ENCODE results near the gene CCNL2. TPM values are rescaled to one million over a fixed set of nuclear protein-coding genes. Genes with fewer than 3 reads are reported as not detected.

Gene CCNL2
- total RNA-seq, 2 experiments from 2014 or later: 274 to 281 TPM

GRCh38 chr1:1428174-1428573, 29.0 kb upstream of the CCNL2 start:
- Histone ChIP-seq H3K36me3 (ENCODE audit: insufficient read depth, low read length) (no peaks in the 10 kb centered on the region), H3K4me3 (ENCODE audit: low read length) (no peak overlapping the region), H3K4me1 (ENCODE audit: insufficient read depth, low read length) (no peaks in the 10 kb centered on the region), H3K9me3 (ENCODE audit: control insufficient read depth in 1 of 2, insufficient read depth in 1 of 2, low read length in 2 of 2) (no peaks in the 10 kb centered on the region), H3K27ac (ENCODE audit: low read depth in 1 of 2, low read length in 2 of 2) (no peak overlapping the region), H3K27me3 (ENCODE audit: control insufficient read depth in 1 of 2, insufficient read depth in 2 of 2, low read length in 2 of 2) (peaks cover 31% of the 10 kb centered on the region in 2 experiments)
- Mint-ChIP-seq H3K27me3 (peaks cover 38% of the 10 kb centered on the region), H3K27ac (no peak overlapping the region), H3K4me1 (ENCODE audit: low read depth) (no peaks in the 10 kb centered on the region), H3K4me3 (peak overlapping the region; percentile 5), H3K9me3 (no peaks in the 10 kb centered on the region), H3K36me3 (ENCODE audit: low read depth) (no peaks in the 10 kb centered on the region)
- CTCF ChIA-PET: no interaction called here
- DNase-seq: peak in 1 of 14 experiments; percentile 24
- intact Hi-C loops (cut with DNase I, micrococcal nuclease): no loop called here
- no peak for TF ChIP-seq CTCF (IDR thresholded peaks at IDR 0.05)
- ATAC-seq (ENCODE audit: poor library complexity): no peak
- POLR2A ChIA-PET: no interaction called here

- H3K4me1 ChIP-seq (ENCODE audit: insufficient read depth, low read length): no peaks in the 10 kb centered on the region
- ChIA-PET CTCF (no interaction called here), POLR2A (no interaction called here)
- Mint-ChIP-seq H3K36me3 (ENCODE audit: low read depth) (no peaks in the 10 kb centered on the region), H3K4me1 (ENCODE audit: low read depth) (no peaks in the 10 kb centered on the region), H3K9me3 (no peaks in the 10 kb centered on the region), H3K27me3 (peaks cover 41% of the 10 kb centered on the region), H3K4me3 (no peak overlapping the region), H3K27ac (no peak overlapping the region)
- H3K9me3 ChIP-seq (ENCODE audit: control insufficient read depth in 1 of 2, insufficient read depth in 1 of 2, low read length in 2 of 2): no peaks in the 10 kb centered on the region
- H3K27me3 ChIP-seq (ENCODE audit: control insufficient read depth in 1 of 2, insufficient read depth in 2 of 2, low read length in 2 of 2): peaks cover 29 to 32% of the 10 kb centered on the region in 2 experiments
- intact Hi-C loops (cut with DNase I, micrococcal nuclease): no loop called here
- no peak for TF ChIP-seq CTCF (IDR thresholded peaks at IDR 0.05)
- H3K27ac ChIP-seq (ENCODE audit: low read depth in 1 of 2, low read length in 2 of 2): no peak overlapping the region
- no peaks in the 10 kb centered on the region for H3K36me3 ChIP-seq (ENCODE audit: insufficient read depth, low read length)
- ATAC-seq (ENCODE audit: poor library complexity) (no peak), DNase-seq (no peak)
- no peak overlapping the region for H3K4me3 ChIP-seq (ENCODE audit: low read length)
Measured at GRCh38 chr1:1427820-1428148, 28.6 kb upstream of the CCNL2 start.

GRCh38 chr1:1427106-1427819, 28.1 kb upstream of the CCNL2 start:
- ATAC-seq (ENCODE audit: poor library complexity): peak; percentile 39
- H3K4me1 Mint-ChIP-seq (ENCODE audit: low read depth): no peaks in the 10 kb centered on the region
- no peak overlapping the region for H3K27ac Mint-ChIP-seq
- H3K36me3 ChIP-seq (ENCODE audit: insufficient read depth, low read length): no peaks in the 10 kb centered on the region
- DNase-seq: peak in 2 of 14 experiments; percentile 32 to 64
- TF ChIP-seq CTCF (IDR thresholded peaks at IDR 0.05): no peak
- POLR2A ChIA-PET: no interaction called here
- intact Hi-C loops (cut with DNase I, micrococcal nuclease): no loop called here
- H3K4me3 ChIP-seq (ENCODE audit: low read length): no peak overlapping the region
- H3K27me3 Mint-ChIP-seq: peaks cover 47% of the 10 kb centered on the region
- no peaks in the 10 kb centered on the region for H3K4me1 ChIP-seq (ENCODE audit: insufficient read depth, low read length)
- no peaks in the 10 kb centered on the region for H3K9me3 Mint-ChIP-seq
- H3K27ac ChIP-seq (ENCODE audit: low read depth in 1 of 2, low read length in 2 of 2): no peak overlapping the region
- peaks cover 31 to 33% of the 10 kb centered on the region in 2 experiments for H3K27me3 ChIP-seq (ENCODE audit: control insufficient read depth in 1 of 2, insufficient read depth in 2 of 2, low read length in 2 of 2)
- CTCF ChIA-PET: no interaction called here
- H3K9me3 ChIP-seq (ENCODE audit: control insufficient read depth in 1 of 2, insufficient read depth in 1 of 2, low read length in 2 of 2): no peaks in the 10 kb centered on the region
- H3K4me3 Mint-ChIP-seq: no peak overlapping the region
- H3K36me3 Mint-ChIP-seq (ENCODE audit: low read depth): no peaks in the 10 kb centered on the region

Measured in CD4-positive, alpha-beta T cell (primary cell).